GM18907 (cell line): Measurements from ENCODE around the gene RCBTB1.
"Not testable (repeated sequence)": the region's sequence is repeated elsewhere in the genome, so short reads cannot be mapped to it uniquely, and the experiment has no call there.

Experiments used
- ATAC-seq: cut with Tn5 transposase; IDR thresholded peaks from one replicate; pipeline ENCODE4 v1.9.1; 2021; ENCODE audit warnings: mild to moderate bottlenecking, moderate library complexity; ENCODE audit not compliant: unreplicated experiment

RCBTB1 gene

DNA sequence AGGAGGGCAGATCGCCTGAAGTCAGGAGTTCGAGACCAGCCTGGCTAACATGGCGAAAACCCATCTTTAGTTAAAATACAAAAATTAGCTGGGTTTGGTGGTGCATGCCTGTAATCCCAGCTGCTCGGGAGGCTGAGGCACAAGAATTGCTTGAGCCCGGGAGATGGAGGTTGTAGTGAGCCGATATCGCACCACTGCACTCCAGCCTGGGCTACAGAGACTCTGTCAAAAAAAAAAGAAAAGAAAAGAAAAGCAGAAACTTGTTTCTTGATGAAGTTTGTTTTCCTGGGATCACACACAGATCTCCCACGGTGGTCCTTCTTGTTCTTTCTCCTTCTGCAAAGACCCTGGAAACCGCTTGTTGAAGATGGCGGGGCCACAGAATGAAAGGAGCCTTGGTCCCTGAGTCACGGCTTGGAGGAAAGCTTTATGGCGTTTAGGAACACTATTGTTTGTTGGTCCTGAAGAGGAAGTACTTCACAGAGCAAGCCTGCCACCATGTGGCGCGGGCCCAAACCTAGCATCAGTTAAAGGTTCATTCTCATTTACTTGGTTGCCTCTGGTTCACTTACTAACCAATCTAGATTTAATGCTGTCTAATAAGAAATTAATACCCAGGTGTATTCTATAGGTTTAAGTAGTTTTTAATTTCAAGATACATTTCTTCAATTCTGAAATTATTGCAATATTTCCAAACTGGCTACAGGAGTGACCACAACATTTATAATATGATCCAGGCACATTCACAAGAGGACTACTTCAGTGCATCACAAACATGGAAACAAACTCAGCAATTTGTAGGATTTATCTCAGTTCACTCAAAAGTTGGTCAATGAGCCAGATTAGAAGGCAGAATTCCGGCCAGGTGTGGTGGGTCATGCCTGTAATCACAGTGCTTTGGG, 21.6 kb upstream of the RCBTB1 start:
- ATAC-seq = peak; percentile 88

- ATAC-seq = no peak
Observed at GRCh38 chr13:49604570-49604969, 19.2 kb upstream of the RCBTB1 start.

- ATAC-seq = not testable (repeated sequence)
Observed at GRCh38 chr13:49602615-49603014, 17.3 kb upstream of the RCBTB1 start.

DNA sequence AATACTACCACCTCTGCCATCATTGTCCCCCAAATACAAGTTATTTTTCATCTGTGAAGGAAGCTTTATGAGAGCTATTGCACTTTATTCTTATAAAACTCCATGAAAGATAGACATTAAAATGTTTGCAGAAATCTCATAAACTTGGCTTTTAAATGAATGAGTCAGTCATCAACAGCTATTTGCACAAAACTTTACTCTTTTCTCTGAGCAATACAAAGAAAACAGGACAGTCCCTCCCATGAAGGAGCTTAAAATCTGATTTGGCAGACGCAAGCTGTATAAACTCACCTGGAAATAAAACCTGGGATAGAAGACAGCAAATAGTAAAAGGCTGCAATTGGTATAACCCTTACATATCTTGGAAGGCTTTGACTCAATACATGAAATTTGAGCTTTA, 16.6 kb upstream of the RCBTB1 start:
- no peak for ATAC-seq

DNA sequence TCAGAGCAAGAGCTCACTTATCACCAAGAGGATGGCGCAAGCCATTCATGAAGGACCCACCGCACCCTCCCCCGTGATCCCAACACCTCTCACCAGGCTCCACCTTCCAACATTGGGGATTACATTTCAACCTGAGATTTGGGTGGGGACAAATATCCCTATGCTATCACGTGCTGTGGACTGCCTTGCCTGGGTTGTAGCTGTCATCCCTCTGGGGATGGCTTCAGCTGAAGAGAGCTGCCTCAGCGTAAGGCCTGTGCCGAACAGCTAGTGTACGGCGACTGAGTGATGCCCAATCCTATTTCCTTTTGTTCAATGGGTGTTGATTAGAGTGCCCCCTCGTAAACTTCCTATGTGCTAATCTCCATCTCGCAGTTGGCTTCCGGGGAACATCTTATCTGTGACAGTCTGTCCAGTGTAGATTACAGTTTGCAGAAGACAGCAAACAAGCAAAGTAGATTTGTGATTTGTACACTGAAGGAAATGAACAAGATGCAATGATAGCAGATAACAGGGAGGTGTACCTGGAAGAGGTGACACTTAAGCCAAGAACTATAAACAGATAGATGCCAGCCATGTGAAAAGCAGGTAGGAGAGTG, 11.8 kb upstream of the RCBTB1 start:
- ATAC-seq = no peak

DNA sequence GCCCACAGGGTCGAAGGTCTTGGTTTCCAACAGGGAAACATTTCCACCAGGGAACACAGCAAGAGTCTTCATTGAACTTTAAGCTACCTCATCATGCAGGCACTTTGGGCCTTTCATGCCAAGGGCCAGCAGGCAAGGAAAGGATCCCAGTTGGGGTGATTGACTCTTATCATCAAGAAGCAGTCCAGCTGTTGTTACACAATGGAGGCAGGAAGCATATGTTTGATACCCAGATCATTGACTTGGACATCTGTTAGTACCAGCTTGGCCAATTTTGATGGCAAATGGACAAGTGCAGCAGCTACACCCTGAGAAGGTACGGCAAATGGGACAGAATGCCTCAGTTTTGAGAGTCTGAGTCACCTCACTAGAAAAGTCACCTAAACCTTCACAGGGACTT, 10.9 kb upstream of the RCBTB1 start:
- no peak for ATAC-seq

DNA sequence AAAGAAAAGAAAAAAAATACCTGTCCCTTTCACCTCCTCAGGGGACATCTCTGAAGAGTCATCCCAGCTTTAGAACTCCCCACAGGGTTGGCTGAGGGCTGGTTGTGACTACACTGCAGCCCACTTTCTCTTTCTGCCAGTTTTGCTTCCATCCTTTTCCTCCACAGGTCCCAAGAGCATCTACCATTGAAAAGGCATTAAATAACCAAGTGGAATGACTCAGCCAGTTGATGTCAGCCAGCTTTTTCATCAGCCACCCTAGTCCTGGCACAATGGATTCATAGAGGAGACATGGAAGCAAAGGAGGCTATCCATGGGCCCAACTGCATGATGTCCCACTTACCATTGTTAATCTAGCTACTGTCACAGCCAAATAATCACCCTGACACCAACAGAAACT, 9.2 kb upstream of the RCBTB1 start:
- no peak for ATAC-seq

DNA sequence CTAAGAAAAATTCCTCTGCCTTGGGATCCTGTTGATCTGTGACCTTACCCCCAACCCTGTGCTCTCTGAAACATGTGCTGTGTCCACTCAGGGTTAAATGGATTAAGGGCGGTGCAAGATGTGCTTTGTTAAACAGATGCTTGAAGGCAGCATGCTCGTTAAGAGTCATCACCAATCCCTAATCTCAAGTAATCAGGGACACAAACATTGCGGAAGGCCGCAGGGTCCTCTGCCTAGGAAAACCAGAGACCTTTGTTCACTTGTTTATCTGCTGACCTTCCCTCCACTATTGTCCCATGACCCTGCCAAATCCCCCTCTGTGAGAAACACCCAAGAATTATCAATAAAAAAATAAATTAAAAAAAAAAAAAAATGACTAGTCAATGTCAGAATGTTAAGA, 8.5 kb upstream of the RCBTB1 start:
- not testable (repeated sequence) for ATAC-seq

- not testable (repeated sequence) for ATAC-seq
Observed at GRCh38 chr13:49590714-49591113, 5.4 kb upstream of the RCBTB1 start.

- ATAC-seq = no peak
Observed at GRCh38 chr13:49587311-49587847, 2.0 kb upstream of the RCBTB1 start.

- ATAC-seq = no peak
Observed at GRCh38 chr13:49586717-49587116, 1.4 kb upstream of the RCBTB1 start.

GRCh38 chr13:49584771-49585182, 581 bp downstream of the RCBTB1 start:
- peak; percentile 21 for ATAC-seq

- no peak for ATAC-seq
Observed at GRCh38 chr13:49580980-49581680, 4.2 kb downstream of the RCBTB1 start.

GRCh38 chr13:49579501-49579900, 5.9 kb downstream of the RCBTB1 start:
- ATAC-seq = no peak

DNA sequence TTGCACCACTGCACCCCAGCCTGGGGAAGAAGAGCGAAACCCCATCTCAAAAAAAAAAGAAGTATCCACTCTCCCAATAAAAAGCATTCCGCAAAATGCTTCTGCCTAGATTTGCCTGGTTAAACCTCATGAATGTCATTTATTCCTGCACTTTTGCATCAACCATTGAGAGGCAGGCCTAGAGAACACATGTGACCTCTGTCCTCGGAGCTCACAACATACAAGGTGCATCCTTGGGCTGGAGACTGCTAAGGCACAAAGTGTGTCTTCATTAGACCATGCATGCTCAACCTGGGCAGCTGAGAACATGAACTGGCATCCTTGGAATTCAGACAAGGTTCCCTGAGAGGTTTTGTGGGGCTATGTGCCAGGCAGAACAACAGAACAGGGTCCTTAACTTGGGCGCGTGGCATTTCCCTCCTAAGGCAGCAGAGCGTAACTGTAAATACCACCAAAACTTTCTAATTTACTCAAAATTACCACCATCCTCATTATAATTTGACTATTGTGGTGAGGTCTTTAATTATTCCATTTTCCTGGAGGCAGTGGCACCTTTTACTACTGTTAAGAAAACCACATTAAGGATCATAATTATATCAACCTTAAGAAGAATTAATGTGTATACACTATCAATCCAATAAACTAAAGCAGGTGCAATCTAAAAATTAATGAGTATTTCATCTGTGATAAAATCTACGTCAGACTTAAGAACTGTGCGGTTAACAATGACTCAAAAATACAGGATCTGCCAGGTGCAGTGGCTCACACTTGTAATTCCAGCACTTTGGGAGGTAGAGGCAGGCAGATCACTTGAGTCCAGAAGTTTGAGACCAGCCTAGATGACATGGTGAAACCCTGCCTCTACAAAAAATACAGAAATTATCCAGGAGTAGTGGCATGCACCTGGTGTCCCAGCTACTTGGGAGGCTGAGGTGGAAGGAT, 13.8 kb downstream of the RCBTB1 start:
- peak; percentile 62 for ATAC-seq

DNA sequence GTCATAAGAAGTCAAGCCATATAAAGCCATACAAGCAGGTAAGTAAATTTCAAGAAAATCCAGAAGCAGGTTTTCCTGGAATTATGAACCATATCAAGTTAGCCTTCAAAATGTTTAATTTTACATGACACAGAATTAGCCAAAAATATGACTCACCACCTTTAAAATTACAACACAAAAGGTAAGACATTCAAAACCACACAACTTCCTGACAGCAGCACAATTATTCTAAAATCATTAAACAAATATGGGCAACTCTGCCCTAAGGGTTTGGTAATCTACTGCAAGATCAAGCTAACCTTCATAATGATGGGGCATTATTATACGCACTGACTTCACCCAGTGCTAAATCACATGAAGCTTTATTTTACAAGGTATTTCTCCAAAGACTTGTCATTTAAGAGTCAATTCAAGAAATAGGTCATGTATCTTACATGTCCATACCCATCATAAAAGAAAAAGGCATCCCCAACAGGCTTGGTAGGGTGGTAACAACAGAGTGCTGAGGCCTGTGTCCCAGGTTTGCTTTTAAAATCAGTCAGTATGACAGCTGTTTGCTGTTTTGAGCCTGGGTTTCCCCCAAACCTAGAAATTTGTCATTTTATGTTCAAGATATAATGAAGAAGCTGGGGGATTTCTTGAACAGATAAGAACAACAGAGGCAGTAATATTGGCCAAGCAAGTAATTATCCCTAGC, 15.2 kb downstream of the RCBTB1 start:
- ATAC-seq = peak; percentile 67

DNA sequence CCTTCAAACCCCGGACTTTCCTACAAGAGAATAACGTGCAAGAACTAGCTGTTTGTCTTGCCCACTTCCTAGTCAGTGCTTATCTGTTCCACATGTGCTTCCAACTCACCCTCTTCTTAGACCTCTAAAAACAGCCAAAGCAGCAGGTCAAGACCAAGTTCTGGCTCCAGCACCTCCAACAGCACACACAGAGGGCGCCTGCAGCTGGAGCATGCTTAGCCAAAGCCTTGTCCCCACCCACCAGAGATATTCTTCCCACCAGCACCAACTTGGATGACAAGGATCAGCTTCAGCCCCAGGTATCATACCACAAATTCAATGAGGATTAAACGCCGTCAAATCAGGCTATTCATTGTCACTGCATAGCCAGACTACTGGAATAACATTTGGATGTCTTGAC, 17.9 kb downstream of the RCBTB1 start:
- no peak for ATAC-seq

GRCh38 chr13:49566461-49566860, 18.9 kb downstream of the RCBTB1 start:
- ATAC-seq = no peak

- not testable (repeated sequence) for ATAC-seq
Observed at GRCh38 chr13:49565461-49565860, 19.9 kb downstream of the RCBTB1 start.

DNA sequence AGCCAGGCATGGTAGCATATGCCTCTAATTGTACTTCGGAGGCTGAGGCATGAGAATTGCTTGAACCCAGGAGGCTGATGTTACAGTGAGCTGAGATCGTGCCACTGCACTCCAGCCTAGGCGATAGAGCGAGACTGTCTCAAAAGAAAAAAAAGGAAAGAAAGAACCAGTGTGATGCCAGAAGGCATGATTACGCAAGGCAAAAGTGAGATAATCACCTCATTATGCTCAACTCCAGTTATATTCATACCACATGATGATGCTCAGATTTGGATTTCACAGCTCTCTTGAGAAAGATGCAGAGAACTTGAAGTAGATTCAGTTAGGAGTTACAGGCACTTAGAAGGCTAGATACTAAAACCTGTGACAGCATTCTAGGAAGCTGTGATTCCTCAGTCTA, 21.8 kb downstream of the RCBTB1 start:
- ATAC-seq = no peak
